Transverse colon (tissue), 3 donors: ENCODE measurements around the gene GRM4.

Source experiments
- CTCF ChIP-seq, 5 experiments: fragments of 200-600 bp in 3 of 5; fragments of 450-650 bp in 2 of 5; sonication (generic) in 3 of 5; IDR thresholded peaks; 1 replicate in 2 of 5; 2 replicates in 3 of 5; pipeline ENCODE4 v1.5.1; 2016 to 2017; ENCODE audit warnings: antibody characterized with exemption in 5 of 5, inconsistent platforms in 3 of 5, mild to moderate bottlenecking in 2 of 5, moderate library complexity in 1 of 5
- EP300 ChIP-seq: sonication (generic); formaldehyde crosslinking; IDR thresholded peaks from one replicate; pipeline ENCODE4 v1.6.1; 2017; ENCODE audit warnings: antibody characterized with exemption, low read depth
- POLR2A ChIP-seq: fragments of 450-650 bp; IDR thresholded peaks from one replicate; pipeline ENCODE4 v1.6.1; 2016; ENCODE audit warnings: antibody characterized with exemption, mild to moderate bottlenecking, moderate library complexity

GRCh38 chr6:34154668-34155447 lies 9.0 kb upstream of the GRM4 start:
- peak; percentile 89 to 99 (median 97) for TF ChIP-seq CTCF (IDR thresholded peaks at IDR 0.05)
- no peak for TF ChIP-seq POLR2A
- TF ChIP-seq EP300, result no peak
